ENCODE results near the gene SEZ6L2.
"Not testable (repeated sequence)": the region's sequence is repeated elsewhere in the genome, so short reads cannot be mapped to it uniquely, and the experiment has no call there.

SEZ6L2 gene

GRCh38 chr16:29899516-29900101 lies at the start of gene SEZ6L2:
Gene SEZ6L2, minus strand, starts transcription at chr16:29899550. Its CDS starts 531 bp downstream, at chr16:29899019.
- DNase-seq: peak; percentile 66

GRCh38 chr16:29947897-29948296 lies 48.5 kb upstream of the SEZ6L2 start:
- no peak for DNase-seq

DNA sequence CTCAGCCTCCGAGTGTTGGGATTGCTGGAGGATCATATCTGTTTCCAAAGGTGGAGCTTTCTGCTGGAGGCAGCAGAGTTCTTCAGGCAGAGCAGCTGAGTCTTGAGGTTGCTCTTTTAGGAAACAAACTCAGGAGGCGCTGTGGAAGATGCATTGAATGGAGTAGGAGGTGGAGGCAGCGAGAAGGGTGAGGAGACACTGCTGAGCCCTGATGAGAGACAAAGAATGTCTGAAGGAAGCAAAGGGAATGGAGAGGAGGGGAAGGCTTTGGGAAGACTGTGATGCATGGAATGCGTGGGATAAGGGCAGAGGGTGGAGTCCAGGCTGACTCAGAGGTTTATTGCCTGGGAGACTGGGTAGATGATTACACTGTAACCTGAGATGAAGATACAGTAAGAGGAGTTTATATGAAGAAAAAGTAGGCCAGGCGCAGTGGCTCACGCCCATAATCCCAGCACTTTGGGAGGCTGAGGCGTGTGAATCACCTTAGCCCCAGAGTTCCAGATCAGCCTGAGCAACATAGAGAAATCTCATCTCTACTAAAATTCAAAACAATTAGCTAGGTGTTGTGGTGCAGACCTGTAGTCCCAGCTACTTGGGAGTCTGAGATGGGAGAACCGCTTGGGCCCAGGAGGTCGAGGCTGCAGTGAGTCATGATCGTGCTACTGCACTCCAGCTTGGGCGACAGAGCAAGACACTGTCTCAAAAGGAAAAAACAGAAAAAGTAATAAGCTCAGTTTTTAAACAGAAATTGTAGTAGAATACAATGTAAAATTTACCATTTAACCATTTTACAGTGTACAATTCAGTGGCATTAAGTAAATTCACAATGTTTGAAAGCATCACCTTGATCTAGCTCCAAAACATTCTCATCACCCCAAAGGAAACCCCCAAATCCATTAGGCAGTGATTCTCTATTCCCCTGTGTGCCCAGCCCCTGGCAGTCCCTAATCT lies 44.8 kb upstream of the SEZ6L2 start:
- no peak for DNase-seq

DNA sequence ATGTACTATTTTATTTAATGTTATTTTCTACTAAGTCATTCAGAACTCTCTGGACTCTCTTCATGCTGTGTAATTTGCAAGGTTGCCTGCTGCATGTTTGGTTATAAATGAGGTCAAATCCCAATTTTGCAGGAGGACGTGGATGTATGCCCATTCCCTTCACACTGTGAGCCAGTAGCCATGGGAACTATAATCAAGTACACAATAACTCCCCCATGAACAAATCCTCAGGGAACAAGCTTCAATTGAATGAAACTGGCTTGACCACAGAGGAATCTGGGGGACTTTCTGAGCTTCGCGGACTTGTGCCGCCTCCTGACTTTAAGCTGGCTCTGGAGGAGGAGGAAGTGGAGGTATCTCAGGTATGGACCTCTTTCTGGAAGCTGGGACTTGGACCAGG lies 41.3 kb upstream of the SEZ6L2 start:
- DNase-seq: no peak

DNA sequence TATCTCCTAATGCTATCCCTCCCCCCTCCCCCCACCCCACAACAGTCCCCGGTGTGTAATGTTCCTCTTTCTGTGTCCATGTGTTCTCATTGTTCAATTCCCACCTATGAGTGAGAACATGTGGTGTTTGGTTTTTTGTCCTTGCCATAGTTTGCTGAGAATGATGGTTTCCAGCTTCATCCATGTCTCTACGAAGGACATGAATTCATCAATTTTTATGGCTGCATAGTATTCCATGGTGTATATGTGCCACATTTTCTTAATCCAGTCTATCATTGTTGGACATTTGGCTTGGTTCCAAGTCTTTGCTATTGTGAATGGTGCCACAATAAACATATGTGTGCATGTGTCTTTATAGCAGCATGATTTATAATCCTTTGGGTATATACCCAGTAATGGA lies 32.4 kb upstream of the SEZ6L2 start:
- DNase-seq: not testable (repeated sequence)

DNA sequence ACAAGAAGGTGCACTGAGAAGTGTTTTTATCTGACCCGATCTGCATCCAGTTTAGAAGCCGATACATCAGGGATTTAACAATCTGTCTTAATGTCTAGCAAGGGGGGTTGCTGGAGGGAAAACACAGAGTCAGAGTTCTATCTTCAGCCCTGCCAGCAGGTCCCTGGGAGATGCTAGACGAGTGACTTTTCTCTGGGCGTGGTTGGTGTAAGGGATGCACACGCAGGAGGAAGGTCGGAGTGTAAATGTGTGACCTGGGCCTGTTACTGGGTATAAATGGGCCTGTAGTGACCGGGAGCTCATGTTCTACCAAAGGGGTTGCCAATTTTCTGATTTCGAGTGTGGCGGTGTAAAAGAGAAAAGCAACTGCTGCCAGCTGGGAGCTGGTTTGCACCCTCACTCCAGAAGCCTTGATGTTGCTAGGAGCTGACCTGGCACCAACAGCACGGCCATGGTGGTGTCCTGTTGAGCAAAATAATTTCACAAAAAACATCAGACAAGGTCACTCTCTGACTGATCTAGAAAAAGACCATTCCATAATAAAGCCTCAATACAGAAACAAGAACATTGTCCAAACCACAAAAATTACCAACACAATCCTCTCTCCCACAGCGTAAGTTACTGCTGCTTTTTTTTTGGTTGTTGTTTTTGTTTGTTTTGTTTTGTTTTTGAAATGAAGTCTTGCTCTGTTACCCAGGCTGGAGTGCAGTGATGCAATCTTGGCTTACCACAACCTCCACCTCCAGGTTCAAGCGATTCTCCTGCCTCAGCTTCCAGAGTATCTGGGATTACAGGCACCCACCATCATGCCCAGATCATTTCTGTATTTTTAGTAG lies 27.9 kb upstream of the SEZ6L2 start:
- no peak for DNase-seq

DNA sequence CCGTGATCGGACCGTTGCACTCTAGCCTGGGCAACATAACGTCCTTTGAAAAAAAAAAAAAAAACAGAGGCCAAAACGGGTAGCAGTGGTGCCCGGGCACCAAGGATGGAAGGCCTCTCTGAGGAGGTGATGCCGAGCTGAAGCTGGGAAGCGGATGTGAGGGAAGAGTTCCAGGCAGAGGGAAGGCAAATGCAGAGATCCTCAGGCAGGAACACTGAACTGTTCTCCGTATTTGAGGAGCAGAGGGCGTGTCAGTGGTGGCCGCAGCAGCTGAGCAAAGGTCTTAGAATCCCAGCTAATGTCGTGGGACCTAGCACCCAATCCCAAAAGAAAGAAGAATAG lies 27.3 kb upstream of the SEZ6L2 start:
- no peak for DNase-seq

DNA sequence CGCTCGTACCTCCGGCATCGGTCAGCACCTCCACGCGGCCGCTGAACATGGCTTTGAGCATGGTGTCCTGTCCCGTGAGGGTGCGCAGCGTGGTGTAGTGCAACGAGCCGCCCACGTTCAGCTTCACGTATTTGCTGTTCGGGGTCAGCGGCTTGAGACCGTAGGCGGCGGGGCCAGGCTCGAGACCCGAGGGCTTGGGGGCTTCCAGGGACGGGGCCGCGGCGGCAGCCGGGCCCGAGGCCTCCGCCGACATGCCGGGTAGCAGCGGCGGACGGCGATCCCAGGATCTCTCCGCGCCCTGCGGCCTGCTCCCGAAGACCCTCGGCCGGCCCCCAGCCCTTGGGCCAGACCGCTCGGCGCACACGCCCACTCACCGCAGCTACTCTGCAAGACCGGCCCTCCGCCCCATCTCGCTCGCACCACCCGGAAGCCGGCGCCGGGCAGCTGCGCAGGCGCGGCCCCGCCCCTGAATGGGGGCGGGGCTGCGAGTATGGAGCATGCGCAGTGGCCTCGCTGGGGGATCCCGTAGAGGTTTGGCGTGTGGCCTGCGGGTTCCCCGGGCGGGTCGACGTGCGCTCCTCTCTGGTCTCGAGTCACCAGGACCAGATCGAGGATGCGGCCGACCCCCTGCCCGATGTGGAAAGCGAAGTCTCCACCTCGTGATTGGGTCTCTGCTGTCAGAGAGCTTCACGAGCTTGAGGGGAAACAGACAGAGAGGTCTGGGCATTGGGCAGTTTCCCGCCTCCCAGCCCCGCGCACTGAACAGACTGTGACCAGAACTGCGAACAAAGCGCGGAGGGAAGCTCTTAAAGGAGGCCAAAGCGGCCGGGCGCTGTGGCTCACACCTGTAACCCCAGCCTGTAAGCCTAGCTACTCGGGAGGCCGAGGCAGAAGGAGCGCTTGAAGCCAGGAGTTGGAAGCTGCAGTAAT lies 26.7 kb upstream of the SEZ6L2 start, which contains the start of gene KCTD13:
KCTD13 (minus strand) TSS at position 446 of the 930 bp plus-strand sequence; CDS start at position 253, 193 bp downstream.
- DNase-seq: peak; percentile 1

DNA sequence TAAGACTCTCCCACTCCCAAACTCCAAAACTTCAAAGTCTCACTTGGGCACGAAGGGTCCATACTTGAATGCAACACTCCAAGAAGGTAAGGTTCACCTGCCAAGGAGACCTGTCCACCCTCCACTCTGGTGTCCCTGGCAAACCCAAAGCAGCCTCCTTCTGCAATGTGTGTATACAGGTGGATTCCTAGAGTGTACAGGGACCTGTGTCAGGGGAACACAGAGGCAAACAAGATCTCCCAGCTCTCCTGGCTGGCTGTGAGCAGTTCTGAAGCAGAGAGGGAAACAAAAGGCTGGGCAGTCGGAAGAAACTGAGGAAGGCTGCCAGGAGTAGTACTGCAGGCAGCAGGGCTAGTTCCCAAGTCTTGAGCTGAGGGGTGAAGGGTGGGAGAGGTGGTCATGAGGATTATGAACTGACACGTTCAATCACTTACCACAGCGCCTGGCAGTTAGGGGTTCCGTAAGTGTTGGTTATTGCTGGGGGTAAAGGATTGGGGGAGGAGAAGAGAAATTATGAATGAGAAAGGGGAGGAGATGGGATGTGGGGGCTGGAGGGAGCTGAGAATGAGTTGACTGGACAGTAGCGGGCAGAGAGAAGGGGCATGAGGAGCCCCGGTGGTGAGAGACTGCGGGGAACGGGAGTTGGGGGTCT lies 25.9 kb upstream of the SEZ6L2 start:
- DNase-seq: no peak

DNA sequence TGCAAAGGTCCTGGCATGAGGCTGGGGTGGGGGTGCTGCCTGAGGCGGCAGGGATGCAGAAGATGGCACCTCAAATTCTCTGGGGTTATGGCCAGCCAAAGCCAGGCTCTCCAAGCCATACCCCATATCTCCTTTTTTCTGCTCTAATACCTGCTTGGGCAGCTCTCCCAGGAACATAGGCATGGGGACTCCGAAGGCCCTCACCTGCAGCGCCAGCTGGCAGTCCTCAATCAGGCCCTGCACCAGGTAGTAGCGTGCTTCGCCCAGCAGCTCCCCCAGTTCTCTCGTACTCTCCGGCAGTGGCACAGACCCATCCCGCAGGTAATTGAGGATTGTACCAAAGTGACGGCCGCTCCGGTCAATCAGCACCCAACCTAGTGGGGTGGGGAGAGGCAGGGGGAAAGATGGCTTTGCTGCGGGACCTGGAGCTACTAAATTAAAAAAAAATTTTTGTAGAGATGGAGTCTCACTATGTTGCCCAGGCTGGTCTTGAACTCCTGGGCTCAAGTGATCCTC lies 23.7 kb upstream of the SEZ6L2 start:
- no peak for DNase-seq

DNA sequence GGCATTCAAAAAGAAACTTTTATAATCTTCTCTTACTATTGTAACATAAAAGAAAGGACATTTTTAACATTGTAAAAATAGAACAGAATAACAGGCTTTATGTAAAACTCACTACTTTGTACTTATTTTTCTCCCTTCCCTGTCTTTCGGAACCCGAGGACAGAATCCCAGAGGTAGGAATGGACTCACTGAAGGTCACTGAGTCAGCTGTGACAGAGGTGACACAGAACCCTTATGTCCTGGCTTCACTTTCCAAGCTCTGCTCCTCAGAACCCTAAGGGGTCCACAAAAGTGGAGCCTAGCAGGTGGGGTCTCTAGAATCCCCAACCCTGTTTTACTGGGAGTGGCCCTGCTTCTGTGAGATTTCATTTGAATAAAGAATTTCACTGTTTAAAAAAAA lies 23.0 kb upstream of the SEZ6L2 start:
- DNase-seq: no peak

- DNase-seq: no peak
Observed at GRCh38 chr16:29921034-29921385, 21.7 kb upstream of the SEZ6L2 start.

- DNase-seq: no peak
Observed at GRCh38 chr16:29920288-29921033, 21.1 kb upstream of the SEZ6L2 start.

DNA sequence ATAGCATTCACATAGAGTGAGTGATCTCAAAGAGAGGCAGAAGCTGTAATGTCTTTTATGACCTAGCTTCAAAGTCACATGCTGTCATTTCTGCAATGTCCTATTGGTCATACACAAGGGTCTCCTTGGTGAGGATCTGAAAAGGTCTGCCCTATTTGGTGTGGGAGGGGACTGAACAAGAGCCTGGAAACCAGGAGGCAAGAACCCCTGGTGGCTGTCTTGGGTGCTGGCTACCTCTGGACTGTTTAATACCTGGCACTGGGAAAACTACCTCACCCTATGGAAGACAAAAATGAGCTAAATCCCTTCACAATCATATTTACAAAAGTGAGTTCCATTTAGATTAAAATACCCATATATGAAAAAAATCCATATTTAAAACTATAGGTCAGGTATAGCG lies 17.6 kb upstream of the SEZ6L2 start:
- no peak for DNase-seq

DNA sequence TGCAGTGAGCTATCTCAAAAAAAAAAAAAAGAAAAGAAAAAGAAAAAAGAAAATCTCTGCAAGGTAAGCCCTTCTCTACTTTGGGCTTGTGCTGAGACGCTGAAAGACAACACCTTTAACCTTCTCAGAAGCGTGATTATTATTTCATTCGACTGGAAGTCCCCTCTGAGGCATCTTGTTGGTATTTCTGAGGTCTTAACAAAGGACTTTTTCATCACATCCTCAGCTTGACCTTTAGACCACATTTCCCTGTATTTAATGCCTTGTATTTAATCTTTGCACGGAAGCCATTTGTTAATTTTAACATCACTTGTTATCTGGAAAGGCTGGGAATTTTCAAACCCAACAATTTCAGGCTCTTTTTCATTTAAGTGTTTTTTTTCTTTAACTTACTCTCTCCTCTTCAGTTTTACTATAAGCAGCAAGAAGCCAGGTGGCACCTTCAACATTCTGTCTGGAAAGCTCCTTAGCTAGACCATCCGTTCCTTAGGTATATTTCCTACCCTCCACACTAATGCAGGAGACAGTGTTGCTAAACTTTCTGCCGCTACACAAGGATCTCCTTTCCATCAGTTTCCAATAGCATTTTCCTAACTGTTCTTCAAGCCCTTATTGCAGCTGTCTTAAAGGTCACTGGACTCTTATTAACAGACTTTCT lies 16.4 kb upstream of the SEZ6L2 start:
- no peak for DNase-seq

DNA sequence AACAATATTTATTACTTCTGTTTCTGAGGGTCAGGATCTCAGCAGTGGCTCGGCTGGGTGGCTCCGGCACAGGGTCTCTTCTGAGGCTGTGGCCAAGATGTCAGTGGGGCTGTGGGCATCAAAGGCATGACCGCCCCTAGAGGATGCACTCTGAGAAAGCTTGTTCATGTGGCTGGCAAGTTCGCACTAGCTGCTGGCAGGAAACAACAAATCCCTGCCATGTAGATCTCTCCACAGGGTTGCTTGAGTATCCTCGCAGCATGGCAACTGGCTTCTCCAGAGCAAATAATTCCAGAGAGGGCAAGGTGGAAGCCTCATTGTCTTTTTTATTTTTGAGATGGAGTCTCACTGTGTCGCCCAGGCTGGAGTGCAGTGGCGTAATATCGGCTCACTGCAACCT lies 14.2 kb upstream of the SEZ6L2 start:
- DNase-seq: no peak

- DNase-seq: no peak
Observed at GRCh38 chr16:29912087-29912486, 12.7 kb upstream of the SEZ6L2 start.

DNA sequence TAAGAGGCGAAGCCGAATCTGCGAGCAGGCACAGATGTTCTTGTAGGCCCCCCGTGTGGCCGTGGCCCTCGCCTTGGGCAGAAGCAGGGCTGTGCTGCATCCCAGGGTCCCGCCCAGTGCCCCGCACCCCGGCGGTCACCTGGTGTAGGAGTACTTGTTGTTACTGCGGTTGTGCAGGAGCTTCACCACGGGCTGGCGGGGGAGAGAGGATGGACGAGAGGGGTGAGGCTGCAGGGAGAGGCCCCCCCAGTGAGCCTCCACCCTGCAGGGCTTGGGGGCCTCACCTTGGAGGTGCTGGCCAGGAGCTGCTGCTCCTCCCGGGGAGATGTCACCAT lies 12.3 kb upstream of the SEZ6L2 start:
- no peak for DNase-seq

DNA sequence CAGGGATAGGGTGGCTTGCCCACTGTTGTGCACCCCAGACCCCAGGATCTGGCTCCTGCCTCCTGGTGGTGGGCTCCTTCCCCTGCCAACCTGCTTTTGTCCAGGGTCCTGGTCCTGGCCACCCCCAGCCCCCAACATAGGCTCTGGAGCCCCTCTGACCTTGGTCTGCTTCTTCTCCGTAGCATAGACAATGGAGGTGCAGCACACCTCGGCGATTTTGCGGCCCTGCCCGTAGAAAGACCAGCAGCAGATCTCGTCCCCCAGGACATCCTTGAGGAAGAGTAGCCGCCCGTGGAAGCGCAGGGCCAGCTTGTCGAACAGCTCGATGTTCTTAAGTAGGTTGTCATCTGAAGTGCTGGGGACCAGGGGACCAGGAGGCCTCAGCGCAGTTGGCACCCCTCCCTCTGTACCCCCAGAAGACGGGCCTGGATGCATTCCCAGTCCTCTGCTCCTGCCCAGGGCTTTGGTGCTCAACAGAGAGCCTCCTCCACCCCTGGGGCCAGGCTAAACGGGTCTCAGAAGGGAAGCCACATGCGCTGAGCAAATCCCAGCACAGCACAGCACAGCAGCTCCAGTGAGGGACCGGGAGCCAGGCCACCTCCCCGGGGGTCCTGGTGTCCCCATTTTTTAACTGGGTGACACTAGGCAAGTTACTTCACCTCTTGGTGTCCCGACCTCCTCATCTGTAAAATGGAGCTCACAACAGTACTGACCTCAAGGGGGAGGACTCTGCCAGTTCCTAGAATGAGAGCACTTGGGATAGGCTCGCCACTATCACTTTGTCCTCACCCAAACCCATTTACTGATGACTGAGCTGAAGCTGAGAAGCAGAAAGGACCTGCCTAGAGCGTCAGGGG lies 11.7 kb upstream of the SEZ6L2 start:
- no peak for DNase-seq

Data from NCI-H187 treated with DMSO at 0.1 percent for 48 hours (cell line).